SH-SY5Y (cell line): ENCODE measurements around the gene FAM8A1.

Experiments
- GATA2 ChIP-seq: IDR thresholded peaks from 2 replicates; pipeline ENCODE4 v1.6.1; 2011; ENCODE audit warnings: mild to moderate bottlenecking, low read depth, low read length
- GATA3 ChIP-seq: IDR thresholded peaks from 2 replicates; pipeline ENCODE4 v1.6.1; 2011; ENCODE audit warnings: low read depth, mild to moderate bottlenecking, low read length, moderate library complexity

GRCh38 chr6:17612048-17612447 lies 11.9 kb downstream of the FAM8A1 start:
- TF ChIP-seq GATA2 (no peak), GATA3 (no peak)
